Suprapubic skin (tissue), 3 donors: Measurements from ENCODE around the gene LRCOL1.

Experiments used
- POLR2A ChIP-seq, 2 donors: fragments of 450-650 bp; IDR thresholded peaks; one replicate each; pipeline ENCODE4 v1.6.1; 2017; ENCODE audit warnings: antibody characterized with exemption in 2 of 2, mild to moderate bottlenecking in 2 of 2, moderate library complexity in 2 of 2
- TF ChIP-seq, protein P1 (sequence below), 2 donors: fragments of 200-600 bp in 1 of 2; fragments of 450-650 bp in 1 of 2; sonication (generic) in 1 of 2; IDR thresholded peaks; one replicate each; pipeline ENCODE4 v1.5.1; 2016 to 2019; ENCODE audit warnings: antibody characterized with exemption in 2 of 2, mild to moderate bottlenecking in 1 of 2, moderate library complexity in 1 of 2

DNA sequence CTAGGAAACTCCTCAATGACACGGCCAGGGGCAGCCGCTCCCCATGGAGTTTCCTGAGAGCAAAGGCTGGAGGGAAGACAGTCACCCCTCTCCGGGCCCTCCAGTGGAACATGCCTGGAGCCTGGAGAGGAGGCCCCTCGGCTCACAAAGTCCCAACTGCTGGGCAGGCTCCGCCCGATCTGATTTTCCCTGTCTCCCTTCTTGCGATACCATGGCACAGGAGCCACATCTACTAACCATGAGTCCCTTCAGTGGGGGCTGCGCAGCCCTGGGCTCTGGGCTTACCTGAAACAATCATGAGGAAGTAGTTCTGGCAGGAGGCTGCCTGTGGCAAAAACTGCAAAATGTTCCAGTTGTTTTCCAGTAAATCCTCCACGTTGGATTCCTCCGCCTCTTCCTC, 23.5 kb upstream of the LRCOL1 start:
- TF ChIP-seq POLR2A (IDR thresholded peaks at IDR 0.05): no peak
- TF ChIP-seq, protein P1, sequence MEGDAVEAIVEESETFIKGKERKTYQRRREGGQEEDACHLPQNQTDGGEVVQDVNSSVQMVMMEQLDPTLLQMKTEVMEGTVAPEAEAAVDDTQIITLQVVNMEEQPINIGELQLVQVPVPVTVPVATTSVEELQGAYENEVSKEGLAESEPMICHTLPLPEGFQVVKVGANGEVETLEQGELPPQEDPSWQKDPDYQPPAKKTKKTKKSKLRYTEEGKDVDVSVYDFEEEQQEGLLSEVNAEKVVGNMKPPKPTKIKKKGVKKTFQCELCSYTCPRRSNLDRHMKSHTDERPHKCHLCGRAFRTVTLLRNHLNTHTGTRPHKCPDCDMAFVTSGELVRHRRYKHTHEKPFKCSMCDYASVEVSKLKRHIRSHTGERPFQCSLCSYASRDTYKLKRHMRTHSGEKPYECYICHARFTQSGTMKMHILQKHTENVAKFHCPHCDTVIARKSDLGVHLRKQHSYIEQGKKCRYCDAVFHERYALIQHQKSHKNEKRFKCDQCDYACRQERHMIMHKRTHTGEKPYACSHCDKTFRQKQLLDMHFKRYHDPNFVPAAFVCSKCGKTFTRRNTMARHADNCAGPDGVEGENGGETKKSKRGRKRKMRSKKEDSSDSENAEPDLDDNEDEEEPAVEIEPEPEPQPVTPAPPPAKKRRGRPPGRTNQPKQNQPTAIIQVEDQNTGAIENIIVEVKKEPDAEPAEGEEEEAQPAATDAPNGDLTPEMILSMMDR (IDR thresholded peaks at IDR 0.05): no peak
